Measurements from ENCODE around the gene SCARF1. TPM values are rescaled to one million over a fixed set of nuclear protein-coding genes. Genes with fewer than 3 reads are reported as not detected.

The SCARF1 gene
- total RNA-seq, 1 experiment from 2014 or later = 2.2 TPM

DNA sequence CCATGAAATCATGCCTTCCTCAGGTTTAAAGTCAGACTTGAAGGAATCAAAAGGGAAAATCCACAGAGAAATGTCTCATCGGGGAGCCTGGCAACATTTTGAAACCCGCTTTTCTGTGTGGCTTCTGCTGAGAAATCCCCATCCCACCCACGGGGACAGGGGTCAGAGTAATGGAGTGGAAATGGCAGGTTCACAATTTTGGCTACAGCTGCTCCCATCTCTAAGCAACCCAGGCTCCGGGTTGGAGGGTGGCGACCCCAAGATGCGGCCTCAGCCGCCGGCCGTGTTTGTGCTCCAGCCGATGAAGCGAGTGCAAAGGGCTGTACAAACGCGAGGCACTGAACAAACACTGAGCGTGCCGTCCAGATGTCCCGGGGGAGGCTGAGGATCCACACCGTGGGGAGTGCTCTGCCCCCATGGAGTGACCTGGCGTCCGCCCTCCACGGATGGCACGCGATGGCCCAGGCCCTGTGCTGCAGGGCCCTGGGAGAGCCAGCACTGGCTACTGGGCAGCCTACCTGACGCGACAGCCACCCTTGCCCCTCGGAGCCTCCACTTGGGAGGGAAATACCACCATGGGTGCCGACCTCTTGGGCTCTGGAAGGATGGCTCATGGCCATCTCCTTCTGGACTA is 39.1 kb downstream of the SCARF1 start:
- TF ChIP-seq, protein P1, sequence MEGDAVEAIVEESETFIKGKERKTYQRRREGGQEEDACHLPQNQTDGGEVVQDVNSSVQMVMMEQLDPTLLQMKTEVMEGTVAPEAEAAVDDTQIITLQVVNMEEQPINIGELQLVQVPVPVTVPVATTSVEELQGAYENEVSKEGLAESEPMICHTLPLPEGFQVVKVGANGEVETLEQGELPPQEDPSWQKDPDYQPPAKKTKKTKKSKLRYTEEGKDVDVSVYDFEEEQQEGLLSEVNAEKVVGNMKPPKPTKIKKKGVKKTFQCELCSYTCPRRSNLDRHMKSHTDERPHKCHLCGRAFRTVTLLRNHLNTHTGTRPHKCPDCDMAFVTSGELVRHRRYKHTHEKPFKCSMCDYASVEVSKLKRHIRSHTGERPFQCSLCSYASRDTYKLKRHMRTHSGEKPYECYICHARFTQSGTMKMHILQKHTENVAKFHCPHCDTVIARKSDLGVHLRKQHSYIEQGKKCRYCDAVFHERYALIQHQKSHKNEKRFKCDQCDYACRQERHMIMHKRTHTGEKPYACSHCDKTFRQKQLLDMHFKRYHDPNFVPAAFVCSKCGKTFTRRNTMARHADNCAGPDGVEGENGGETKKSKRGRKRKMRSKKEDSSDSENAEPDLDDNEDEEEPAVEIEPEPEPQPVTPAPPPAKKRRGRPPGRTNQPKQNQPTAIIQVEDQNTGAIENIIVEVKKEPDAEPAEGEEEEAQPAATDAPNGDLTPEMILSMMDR (conservative IDR thresholded peaks at IDR 0.05) = no peak
- TF ChIP-seq EZH2 (IDR thresholded peaks at IDR 0.05; ENCODE audit: low read depth) = no peak
- no peak overlapping the region for H3K4me3 ChIP-seq
- no peak for DNase-seq
- BruUV-seq (replicated peaks) = no TSS peak
- no peaks in the 10 kb centered on the region for H3K9me2 ChIP-seq (ENCODE audit: insufficient read depth)
- CTCF ChIA-PET = no interaction called here
- H3F3A ChIP-seq (ENCODE audit: insufficient read depth, low read depth) = no peaks in the 10 kb centered on the region
- H3K36me3 ChIP-seq (ENCODE audit: low read depth) = no peaks in the 10 kb centered on the region
- H3K4me2 ChIP-seq = no peak overlapping the region
- H3K27me3 ChIP-seq (ENCODE audit: insufficient read depth, low read depth) = no peaks in the 10 kb centered on the region
- no peak overlapping the region for H2AFZ ChIP-seq
- H3K79me2 ChIP-seq (ENCODE audit: low read depth) = no peaks in the 10 kb centered on the region
- intact Hi-C loops (cut with micrococcal nuclease; ENCODE audit: unreplicated experiment) = no loop called here
- no peaks in the 10 kb centered on the region for H4K20me1 ChIP-seq (ENCODE audit: insufficient read depth)
- H3K4me1 ChIP-seq (replicated peaks; ENCODE audit: insufficient read depth) = no peaks in the 10 kb centered on the region
- H3K9me3 ChIP-seq (ENCODE audit: insufficient read depth, low read depth) = no peaks in the 10 kb centered on the region
- POLR2A ChIA-PET (ENCODE audit: unreplicated experiment) = no interaction called here
- H3K27ac ChIP-seq = no peak overlapping the region

DNA sequence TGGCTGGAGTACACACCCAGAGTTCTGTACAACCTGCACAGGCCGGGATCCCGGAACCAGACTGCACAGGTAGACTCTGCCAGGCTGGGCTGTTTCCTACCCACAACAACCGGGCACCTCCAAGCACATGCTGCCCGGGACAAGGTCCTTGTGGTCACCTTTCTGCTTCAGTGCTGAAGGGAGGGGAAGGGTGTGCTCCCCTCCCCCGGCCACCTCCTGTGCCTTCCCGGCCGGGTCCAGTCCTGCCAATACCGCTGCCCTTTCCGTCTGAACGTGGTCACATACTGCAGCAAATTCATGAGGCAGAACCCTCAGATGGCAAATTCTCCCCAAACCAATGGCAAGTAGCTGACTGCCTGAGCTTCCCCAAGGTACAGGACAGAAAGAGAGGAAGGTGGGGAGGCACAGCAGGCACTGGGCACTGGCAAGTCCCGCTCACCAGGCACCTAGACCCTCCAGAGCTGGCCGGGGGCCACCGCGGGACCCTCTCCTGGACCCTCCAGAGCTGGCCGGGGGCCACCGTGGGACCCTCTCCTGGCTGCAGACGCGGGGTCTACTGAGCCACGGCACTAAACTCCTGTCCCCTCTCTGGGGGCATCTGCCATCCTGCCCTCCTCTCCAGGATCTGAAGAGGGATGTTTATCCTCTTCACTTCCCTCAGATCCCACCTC is 39.7 kb downstream of the SCARF1 start:
- Histone ChIP-seq H3K4me1 (replicated peaks; ENCODE audit: insufficient read depth) (no peaks in the 10 kb centered on the region), H3F3A (ENCODE audit: insufficient read depth, low read depth) (no peaks in the 10 kb centered on the region), H3K9me3 (ENCODE audit: insufficient read depth, low read depth) (no peaks in the 10 kb centered on the region), H3K27ac (no peak overlapping the region), H3K9me2 (ENCODE audit: insufficient read depth) (no peaks in the 10 kb centered on the region), H3K36me3 (ENCODE audit: low read depth) (no peaks in the 10 kb centered on the region), H3K79me2 (ENCODE audit: low read depth) (no peaks in the 10 kb centered on the region), H2AFZ (no peak overlapping the region), H3K4me3 (no peak overlapping the region), H3K27me3 (ENCODE audit: insufficient read depth, low read depth) (no peaks in the 10 kb centered on the region), H4K20me1 (ENCODE audit: insufficient read depth) (no peaks in the 10 kb centered on the region), H3K4me2 (no peak overlapping the region)
- ChIA-PET CTCF (no interaction called here), POLR2A (ENCODE audit: unreplicated experiment) (no interaction called here)
- DNase-seq = no peak
- intact Hi-C loops (cut with micrococcal nuclease; ENCODE audit: unreplicated experiment) = no loop called here
- TF ChIP-seq, protein P1 (conservative IDR thresholded peaks at IDR 0.05) = no peak
- no peak for TF ChIP-seq EZH2 (IDR thresholded peaks at IDR 0.05; ENCODE audit: low read depth)
- no TSS peak for BruUV-seq (replicated peaks)

DNA sequence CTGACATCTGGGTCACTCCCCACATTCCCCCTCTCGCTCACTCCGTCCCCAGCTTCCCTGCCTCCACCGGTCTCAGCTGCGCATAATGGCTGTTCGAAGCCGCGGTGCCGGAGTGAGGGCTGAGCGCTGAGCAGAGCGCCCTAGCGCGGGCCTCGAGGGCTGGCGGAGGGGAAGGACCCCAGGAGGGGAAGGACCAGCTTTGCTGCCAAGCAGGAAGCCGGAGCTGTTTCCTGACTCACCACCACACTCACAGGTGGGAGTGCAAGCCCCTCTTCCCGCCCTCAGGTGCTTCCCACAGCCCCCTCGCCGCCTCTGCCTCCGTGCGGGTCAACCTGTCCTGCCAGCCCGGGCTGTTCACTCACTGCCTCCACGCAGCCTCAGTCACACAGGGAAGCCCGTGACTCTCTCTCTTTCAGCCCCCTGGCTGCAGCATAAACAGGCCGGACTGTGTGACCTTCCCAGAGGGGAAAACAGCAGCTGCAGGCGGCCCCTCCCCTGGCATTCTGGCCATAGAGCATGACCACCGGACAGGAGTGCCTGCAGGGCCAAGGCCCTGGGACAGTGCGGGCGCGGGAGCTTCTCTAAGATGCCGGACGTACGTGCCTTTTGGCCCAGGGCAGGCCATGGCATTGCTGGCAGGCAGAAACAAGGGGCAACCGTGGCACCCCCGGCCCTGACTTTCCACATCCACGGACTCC is 40.6 kb downstream of the SCARF1 start:
- no peak overlapping the region for H2AFZ ChIP-seq
- no peaks in the 10 kb centered on the region for H3K9me3 ChIP-seq (ENCODE audit: insufficient read depth, low read depth)
- DNase-seq = no peak
- H3K4me3 ChIP-seq = no peak overlapping the region
- ChIA-PET CTCF (interaction anchor here (0.6 kb wide), 1 partner anchor 328 kb away, joined by 4 read pairs; no protein-coding TSS in a partner anchor), POLR2A (ENCODE audit: unreplicated experiment) (no interaction called here)
- H3K4me2 ChIP-seq = no peak overlapping the region
- no peaks in the 10 kb centered on the region for H3K9me2 ChIP-seq (ENCODE audit: insufficient read depth)
- no peaks in the 10 kb centered on the region for H3K4me1 ChIP-seq (replicated peaks; ENCODE audit: insufficient read depth)
- no peaks in the 10 kb centered on the region for H4K20me1 ChIP-seq (ENCODE audit: insufficient read depth)
- no peaks in the 10 kb centered on the region for H3F3A ChIP-seq (ENCODE audit: insufficient read depth, low read depth)
- no peak overlapping the region for H3K27ac ChIP-seq
- no peaks in the 10 kb centered on the region for H3K27me3 ChIP-seq (ENCODE audit: insufficient read depth, low read depth)
- intact Hi-C loops (cut with micrococcal nuclease; ENCODE audit: unreplicated experiment) = no loop called here
- TF ChIP-seq, protein P1 (conservative IDR thresholded peaks at IDR 0.05) = no peak
- TF ChIP-seq EZH2 (IDR thresholded peaks at IDR 0.05; ENCODE audit: low read depth) = no peak
- H3K79me2 ChIP-seq (ENCODE audit: low read depth) = no peaks in the 10 kb centered on the region
- no TSS peak for BruUV-seq (replicated peaks)
- H3K36me3 ChIP-seq (ENCODE audit: low read depth) = no peaks in the 10 kb centered on the region
